Vagina (tissue), 2 donors: Measurements from ENCODE around the gene FBXO44.

ENCODE experiments used
- POLR2A ChIP-seq, 2 donors: fragments of 450-650 bp; IDR thresholded peaks; one replicate each; pipeline ENCODE4 v1.6.1; 2017; ENCODE audit warnings: antibody characterized with exemption in 2 of 2, mild to moderate bottlenecking in 2 of 2, moderate library complexity in 2 of 2
- POLR2AphosphoS5 ChIP-seq, 2 donors: sonication (generic); formaldehyde crosslinking; IDR thresholded peaks; one replicate each; pipeline ENCODE4 v1.9.0; 2017; ENCODE audit warnings: antibody characterized with exemption in 2 of 2, mild to moderate bottlenecking in 2 of 2, low read depth in 1 of 2; ENCODE audit not compliant: insufficient read depth in 1 of 2
- TF ChIP-seq, protein P1 (sequence below), 3 experiments: fragments of 450-650 bp in 2 of 3; fragments of 200-600 bp in 1 of 3; sonication (generic) in 1 of 3; IDR thresholded peaks; one replicate each; pipeline ENCODE4 v1.5.1; 2017 to 2019; ENCODE audit warnings: antibody characterized with exemption in 3 of 3, mild to moderate bottlenecking in 2 of 3, moderate library complexity in 2 of 3

DNA sequence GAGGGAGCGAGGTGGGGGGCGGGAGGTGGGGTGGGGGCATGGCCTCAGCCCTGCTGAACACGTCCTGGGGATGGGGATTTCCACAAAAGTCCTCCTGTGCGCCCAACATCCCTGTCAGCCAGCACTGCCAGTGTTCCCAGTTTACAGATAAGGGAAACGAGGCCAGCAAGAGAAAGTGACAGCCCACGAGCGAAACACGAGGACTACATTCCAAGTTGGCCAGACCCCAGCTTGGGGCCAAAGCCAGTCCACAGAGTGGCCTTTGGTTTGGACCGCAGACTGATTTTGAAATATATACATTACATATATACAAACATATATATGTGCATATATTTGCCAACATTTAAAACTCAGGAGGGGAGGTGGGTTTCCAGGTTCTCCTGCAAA is 5.4 kb upstream of the FBXO44 start:
- TF ChIP-seq, protein P1, sequence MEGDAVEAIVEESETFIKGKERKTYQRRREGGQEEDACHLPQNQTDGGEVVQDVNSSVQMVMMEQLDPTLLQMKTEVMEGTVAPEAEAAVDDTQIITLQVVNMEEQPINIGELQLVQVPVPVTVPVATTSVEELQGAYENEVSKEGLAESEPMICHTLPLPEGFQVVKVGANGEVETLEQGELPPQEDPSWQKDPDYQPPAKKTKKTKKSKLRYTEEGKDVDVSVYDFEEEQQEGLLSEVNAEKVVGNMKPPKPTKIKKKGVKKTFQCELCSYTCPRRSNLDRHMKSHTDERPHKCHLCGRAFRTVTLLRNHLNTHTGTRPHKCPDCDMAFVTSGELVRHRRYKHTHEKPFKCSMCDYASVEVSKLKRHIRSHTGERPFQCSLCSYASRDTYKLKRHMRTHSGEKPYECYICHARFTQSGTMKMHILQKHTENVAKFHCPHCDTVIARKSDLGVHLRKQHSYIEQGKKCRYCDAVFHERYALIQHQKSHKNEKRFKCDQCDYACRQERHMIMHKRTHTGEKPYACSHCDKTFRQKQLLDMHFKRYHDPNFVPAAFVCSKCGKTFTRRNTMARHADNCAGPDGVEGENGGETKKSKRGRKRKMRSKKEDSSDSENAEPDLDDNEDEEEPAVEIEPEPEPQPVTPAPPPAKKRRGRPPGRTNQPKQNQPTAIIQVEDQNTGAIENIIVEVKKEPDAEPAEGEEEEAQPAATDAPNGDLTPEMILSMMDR (IDR thresholded peaks at IDR 0.05), result no peak
- TF ChIP-seq POLR2A (IDR thresholded peaks at IDR 0.05) (no peak), POLR2AphosphoS5 (IDR thresholded peaks at IDR 0.05; ENCODE audit: insufficient read depth in 1 of 2, low read depth in 1 of 2) (no peak)
